Trophoblast cell (in vitro differentiated cells and primary cell): ENCODE data around the gene GRAMD2A.

ENCODE experiments used
- DNase-seq, 2 donors: peaks; one replicate each; pipeline ENCODE4 v3.0.0-alpha.2; 2016
- H2AFZ ChIP-seq: 2 replicates; pipeline ENCODE4 v1.6.1; 2013; ENCODE audit warnings: low read length, moderate library complexity, mild to moderate bottlenecking; ENCODE audit not compliant: insufficient read depth, poor library complexity
- H2AK5ac ChIP-seq: 2 replicates; pipeline ENCODE4 v1.6.1; 2013; ENCODE audit warnings: mild to moderate bottlenecking, low read length
- H2BK120ac ChIP-seq: 2 replicates; pipeline ENCODE4 v1.6.1; 2013; ENCODE audit warnings: low read length, mild to moderate bottlenecking, moderate library complexity; ENCODE audit not compliant: insufficient read depth, poor library complexity
- H2BK12ac ChIP-seq: 2 replicates; pipeline ENCODE4 v1.6.1; 2013; ENCODE audit warnings: mild to moderate bottlenecking, low read length, moderate library complexity
- H2BK5ac ChIP-seq: 2 replicates; pipeline ENCODE4 v1.6.1; 2013; ENCODE audit warnings: low read length, low read depth, moderate library complexity, mild to moderate bottlenecking; ENCODE audit not compliant: poor library complexity
- H3K14ac ChIP-seq: 2 replicates; pipeline ENCODE4 v1.6.1; 2013; ENCODE audit warnings: mild to moderate bottlenecking, low read length
- H3K18ac ChIP-seq: 2 replicates; pipeline ENCODE4 v1.6.1; 2013; ENCODE audit warnings: mild to moderate bottlenecking, low read length
- H3K23ac ChIP-seq: 2 replicates; pipeline ENCODE4 v1.6.1; 2013; ENCODE audit warnings: low read length
- H3K27ac ChIP-seq: 2 replicates; pipeline ENCODE4 v1.5.1; 2013; ENCODE audit warnings: low read depth, mild to moderate bottlenecking, inconsistent platforms, low read length, moderate library complexity
- H3K27me3 ChIP-seq: 2 replicates; pipeline ENCODE4 v1.6.1; 2013; ENCODE audit warnings: inconsistent platforms, mild to moderate bottlenecking, low read length, moderate library complexity; ENCODE audit not compliant: insufficient read depth
- H3K36me3 ChIP-seq, 2 experiments: 1 replicate in 1 of 2; 2 replicates in 1 of 2; pipeline ENCODE4 v1.6.1; 2013; ENCODE audit warnings: low read length in 2 of 2, mild to moderate bottlenecking in 2 of 2, moderate library complexity in 1 of 2; ENCODE audit not compliant: insufficient read depth in 2 of 2, control insufficient read depth in 1 of 2
- H3K4ac ChIP-seq: 2 replicates; pipeline ENCODE4 v1.6.1; 2013; ENCODE audit warnings: low read depth, mild to moderate bottlenecking, low read length, moderate library complexity
- H3K4me1 ChIP-seq, 2 experiments: 1 replicate in 1 of 2; 2 replicates in 1 of 2; pipeline ENCODE4 v1.6.1; 2013; ENCODE audit warnings: low read length in 2 of 2, mild to moderate bottlenecking in 2 of 2, moderate library complexity in 1 of 2; ENCODE audit not compliant: insufficient read depth in 2 of 2, control insufficient read depth in 1 of 2
- H3K4me2 ChIP-seq: 2 replicates; pipeline ENCODE4 v1.6.1; 2013; ENCODE audit warnings: inconsistent platforms, mild to moderate bottlenecking, low read length, moderate library complexity
- H3K4me3 ChIP-seq: 2 replicates; pipeline ENCODE4 v1.5.1; 2013; ENCODE audit warnings: mild to moderate bottlenecking, low read depth, low read length, inconsistent platforms
- H3K79me1 ChIP-seq: one replicate; pipeline ENCODE4 v1.6.1; 2013; ENCODE audit warnings: low read length
- H3K79me2 ChIP-seq: 2 replicates; pipeline ENCODE4 v1.6.1; 2013; ENCODE audit warnings: low read length, mild to moderate bottlenecking; ENCODE audit not compliant: control insufficient read depth, insufficient read depth, poor library complexity
- H3K9ac ChIP-seq: 2 replicates; pipeline ENCODE4 v1.6.1; 2013; ENCODE audit warnings: mild to moderate bottlenecking, low read length
- H3K9me3 ChIP-seq: 2 replicates; pipeline ENCODE4 v1.6.1; 2013; ENCODE audit warnings: low read depth, mild to moderate bottlenecking, control low read depth, inconsistent platforms, low read length; ENCODE audit not compliant: insufficient read depth
- H4K12ac ChIP-seq: 2 replicates; pipeline ENCODE4 v1.6.1; 2013; ENCODE audit warnings: low read depth, mild to moderate bottlenecking, low read length, moderate library complexity
- H4K8ac ChIP-seq: 2 replicates; pipeline ENCODE4 v1.6.1; 2013; ENCODE audit warnings: low read depth, mild to moderate bottlenecking, low read length, moderate library complexity
- H4K91ac ChIP-seq: one replicate; pipeline ENCODE4 v1.6.1; 2013; ENCODE audit warnings: low read depth, mild to moderate bottlenecking, low read length, moderate library complexity
- whole genome bisulfite sequencing: extraction: QIAGEN DNeasy Blood & Tissue Kit; methylation state at CpG from one replicate; pipeline ENCODE4 v1.1.7; 2013; ENCODE audit warnings: missing lambda C conversion rate; ENCODE audit not compliant: insufficient read length, insufficient coverage; ENCODE audit errors: extremely low coverage; 5-methylcytosine and 5-hydroxymethylcytosine counted together

The GRAMD2A gene

DNA sequence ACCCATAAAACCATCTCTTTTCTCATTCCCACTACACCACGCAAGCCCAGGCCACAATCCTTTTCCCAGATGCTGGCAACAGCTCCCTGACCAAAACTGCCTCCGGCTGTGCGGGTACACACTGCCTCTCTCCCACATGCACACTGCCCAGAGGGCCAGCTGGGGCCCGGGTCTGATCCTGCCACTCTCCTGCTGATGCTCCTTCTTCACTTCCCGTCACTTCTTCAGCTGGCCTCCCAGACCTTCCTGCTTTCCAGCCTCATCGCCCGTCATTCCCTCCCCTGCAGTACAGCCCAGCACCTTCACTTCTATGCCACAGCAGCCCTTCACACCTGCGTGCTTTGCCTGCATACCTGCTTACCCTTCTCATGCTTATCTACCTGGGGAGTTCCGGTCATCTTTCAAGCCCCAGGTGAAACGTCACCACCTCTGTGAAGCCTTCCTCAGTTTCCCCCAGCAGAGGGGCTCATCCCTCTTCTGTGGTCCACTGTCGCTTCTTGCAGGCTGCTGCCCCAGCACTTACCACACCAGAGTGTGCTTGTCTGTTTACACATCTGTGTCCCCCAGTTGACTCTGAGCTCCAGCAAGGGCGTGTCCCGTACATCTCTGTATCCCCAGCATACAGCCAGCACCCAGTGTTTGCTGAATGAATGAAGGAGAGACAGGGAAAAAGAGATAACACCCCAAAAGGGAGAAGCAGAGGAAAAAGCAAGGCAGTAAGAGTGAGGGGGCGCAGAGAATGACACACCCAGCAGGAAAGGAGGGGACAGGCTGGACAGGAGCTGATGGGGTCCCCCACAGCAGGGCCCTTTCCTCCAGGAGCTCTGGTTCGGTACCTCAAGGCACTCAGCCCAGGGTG, 22.2 kb downstream of the GRAMD2A start:
- no CpG with 5 or more reads among the region's 15 CpGs for WGBS
- no peak for DNase-seq
- no peak overlapping the region for H4K12ac ChIP-seq

DNA sequence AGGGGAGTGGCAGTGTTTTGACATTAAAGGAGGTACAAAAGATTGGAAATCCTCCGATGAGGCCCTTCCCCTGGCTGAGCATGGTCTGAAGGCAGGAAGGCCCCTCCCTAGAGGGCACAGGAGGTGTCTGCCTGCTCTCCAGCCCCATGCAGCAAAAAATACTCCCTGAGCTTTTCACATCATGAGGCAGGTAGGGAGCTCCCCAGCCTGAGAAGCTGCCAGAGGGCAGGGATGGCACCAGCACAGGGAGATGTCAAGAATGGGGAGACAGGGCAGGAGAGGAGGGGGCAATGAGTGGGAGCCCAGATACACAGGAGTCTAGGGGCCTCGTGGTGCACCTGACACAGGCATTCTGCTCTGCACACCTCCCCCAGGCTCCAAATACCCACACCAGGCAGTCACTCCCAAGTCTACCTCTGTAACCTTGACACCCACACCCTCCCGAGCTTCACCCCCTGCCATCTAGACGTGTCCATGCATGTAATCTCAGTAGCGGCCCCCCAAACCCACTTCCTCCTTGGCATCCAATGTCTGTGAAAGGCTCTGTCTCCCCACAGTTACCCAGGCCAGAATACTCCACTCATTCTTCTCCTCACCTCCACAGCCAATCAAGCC, 22.9 kb downstream of the GRAMD2A start:
- H3K18ac ChIP-seq = no peak overlapping the region
- H3K36me3 ChIP-seq = no peaks in the 10 kb centered on the region
- WGBS = no CpG with 5 or more reads among the region's 5 CpGs

More for the DNA sequence above, 22.2 kb downstream of the GRAMD2A start:
- Histone ChIP-seq H4K91ac (no peak overlapping the region), H3K4ac (no peak overlapping the region), H3K4me1 (peaks cover 30 to 32% of the 10 kb centered on the region in 2 experiments), H3K4me2 (no peak overlapping the region), H4K8ac (no peak overlapping the region), H2BK12ac (no peak overlapping the region), H3K9me3 (no peaks in the 10 kb centered on the region), H3K14ac (no peak overlapping the region), H3K18ac (no peak overlapping the region), H3K79me1 (peaks cover 16% of the 10 kb centered on the region), H3K79me2 (peaks cover 5% of the 10 kb centered on the region), H3K27me3 (no peaks in the 10 kb centered on the region), H3K9ac (no peak overlapping the region), H2AK5ac (peak overlapping the region; percentile 11), H3K23ac (no peak overlapping the region), H3K4me3 (no peak overlapping the region), H3K27ac (no peak overlapping the region), H2BK5ac (no peak overlapping the region), H2AFZ (no peak overlapping the region), H3K36me3 (no peaks in the 10 kb centered on the region), H2BK120ac (no peak overlapping the region)

DNA sequence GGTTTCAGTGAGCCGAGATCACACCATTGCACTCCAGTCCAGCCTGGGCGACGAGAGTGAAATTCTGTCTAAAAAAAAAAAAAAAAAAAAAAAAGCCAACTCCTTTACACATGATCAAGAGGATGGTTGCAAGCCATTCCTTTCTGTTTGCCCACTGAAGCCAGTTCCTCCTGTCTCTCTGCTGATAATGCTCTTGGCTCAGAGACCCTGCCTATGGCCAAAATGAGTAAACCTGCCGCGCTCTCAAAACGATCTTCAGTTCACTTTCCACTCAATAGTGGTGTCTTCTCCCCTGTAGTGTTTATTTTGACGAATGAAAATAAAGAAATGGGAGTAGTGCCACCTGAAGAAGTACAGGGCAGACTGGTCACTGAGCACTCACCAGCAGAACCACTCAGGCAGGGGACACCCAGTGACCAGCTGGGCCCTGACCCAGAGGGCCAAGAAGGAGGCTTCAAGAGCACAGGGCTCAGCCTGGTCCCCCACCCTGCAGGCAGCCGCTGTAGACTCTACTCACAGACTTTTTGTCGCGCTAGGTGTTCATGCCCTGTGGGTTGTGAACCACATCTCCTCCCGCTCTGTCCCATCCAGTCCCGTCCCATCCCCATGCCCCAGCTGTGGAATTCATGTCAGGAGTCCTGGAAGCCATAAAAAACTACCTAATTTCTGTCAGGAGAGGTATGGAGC, 23.6 kb downstream of the GRAMD2A start:
- no peak overlapping the region for H3K4me2 ChIP-seq
- no peaks in the 10 kb centered on the region for H3K9me3 ChIP-seq
- H3K23ac ChIP-seq = no peak overlapping the region
- H3K36me3 ChIP-seq = no peaks in the 10 kb centered on the region
- no peaks in the 10 kb centered on the region for H3K27me3 ChIP-seq
- no peak overlapping the region for H3K4ac ChIP-seq
- H4K12ac ChIP-seq = no peak overlapping the region
- H2AFZ ChIP-seq = no peak overlapping the region
- no peak overlapping the region for H3K9ac ChIP-seq
- peaks cover 29 to 32% of the 10 kb centered on the region in 2 experiments for H3K4me1 ChIP-seq
- DNase-seq = no peak
- no peak overlapping the region for H4K8ac ChIP-seq
- H3K4me3 ChIP-seq = no peak overlapping the region
- no peak overlapping the region for H3K27ac ChIP-seq
- H3K79me1 ChIP-seq = peaks cover 19% of the 10 kb centered on the region
- H3K79me2 ChIP-seq = peaks cover 9% of the 10 kb centered on the region
- WGBS = no CpG with 5 or more reads among the region's 12 CpGs
- H3K18ac ChIP-seq = no peak overlapping the region
- H2BK120ac ChIP-seq = no peak overlapping the region
- H3K14ac ChIP-seq = no peak overlapping the region
- no peak overlapping the region for H2AK5ac ChIP-seq
- H2BK12ac ChIP-seq = no peak overlapping the region
- no peak overlapping the region for H2BK5ac ChIP-seq
- no peak overlapping the region for H4K91ac ChIP-seq

More for the DNA sequence above, 22.9 kb downstream of the GRAMD2A start:
- peaks cover 4% of the 10 kb centered on the region for H3K79me2 ChIP-seq
- H4K91ac ChIP-seq = no peak overlapping the region
- H3K4ac ChIP-seq = no peak overlapping the region
- H2AFZ ChIP-seq = no peak overlapping the region
- H3K9ac ChIP-seq = no peak overlapping the region
- no peaks in the 10 kb centered on the region for H3K9me3 ChIP-seq
- DNase-seq = no peak
- peaks cover 29 to 32% of the 10 kb centered on the region in 2 experiments for H3K4me1 ChIP-seq
- H4K12ac ChIP-seq = no peak overlapping the region
- no peaks in the 10 kb centered on the region for H3K27me3 ChIP-seq
- no peak overlapping the region for H3K4me3 ChIP-seq
- no peak overlapping the region for H3K27ac ChIP-seq
- H3K14ac ChIP-seq = no peak overlapping the region
- no peak overlapping the region for H2AK5ac ChIP-seq
- peaks cover 16% of the 10 kb centered on the region for H3K79me1 ChIP-seq
- H3K4me2 ChIP-seq = no peak overlapping the region
- no peak overlapping the region for H2BK5ac ChIP-seq
- no peak overlapping the region for H2BK120ac ChIP-seq
- H3K23ac ChIP-seq = no peak overlapping the region
- no peak overlapping the region for H4K8ac ChIP-seq
- H2BK12ac ChIP-seq = no peak overlapping the region

DNA sequence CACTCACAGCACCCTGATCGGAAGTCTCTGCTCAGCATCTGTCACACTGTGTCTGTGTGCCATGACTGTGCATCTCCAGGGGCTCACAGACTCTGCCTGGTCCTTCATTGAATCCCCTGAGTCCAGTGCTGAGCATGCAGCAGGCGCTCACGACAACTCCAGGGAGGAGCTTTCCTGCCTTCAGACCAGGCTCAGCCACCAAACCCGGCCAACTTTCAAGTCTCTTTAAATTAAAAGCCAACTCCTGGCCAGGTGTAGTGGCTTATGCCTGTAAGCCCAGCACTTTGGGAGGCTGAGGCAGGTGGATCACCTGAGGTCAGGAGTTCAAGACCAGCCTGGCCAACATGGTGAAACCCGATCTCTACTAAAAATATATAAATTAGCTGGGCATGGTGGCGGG, 24.2 kb downstream of the GRAMD2A start:
- peaks cover 11% of the 10 kb centered on the region for H3K79me2 ChIP-seq
- H2AFZ ChIP-seq = no peak overlapping the region
- H4K91ac ChIP-seq = no peak overlapping the region
- no peak overlapping the region for H2BK5ac ChIP-seq
- H3K4me1 ChIP-seq = peaks cover 31 to 36% of the 10 kb centered on the region in 2 experiments
- no peak overlapping the region for H3K18ac ChIP-seq
- peak overlapping the region; percentile 55 for H3K23ac ChIP-seq
- no peak overlapping the region for H2AK5ac ChIP-seq
- WGBS = no CpG with 5 or more reads among the region's 6 CpGs
- H3K14ac ChIP-seq = peak overlapping the region; percentile 21
- no peaks in the 10 kb centered on the region for H3K36me3 ChIP-seq
- H4K12ac ChIP-seq = no peak overlapping the region
- DNase-seq = no peak
- no peak overlapping the region for H4K8ac ChIP-seq
- H3K79me1 ChIP-seq = peaks cover 22% of the 10 kb centered on the region
- no peak overlapping the region for H3K4me3 ChIP-seq
- no peak overlapping the region for H3K27ac ChIP-seq
- H3K4ac ChIP-seq = no peak overlapping the region
- no peak overlapping the region for H3K9ac ChIP-seq
- no peaks in the 10 kb centered on the region for H3K27me3 ChIP-seq
- no peak overlapping the region for H2BK120ac ChIP-seq
- no peak overlapping the region for H3K4me2 ChIP-seq
- H3K9me3 ChIP-seq = no peaks in the 10 kb centered on the region
- H2BK12ac ChIP-seq = no peak overlapping the region
